Tongue (tissue), 2 donors: Measurements from ENCODE around the gene PHACTR3. TPM values are rescaled to one million over a fixed set of nuclear protein-coding genes. Genes with fewer than 3 reads are reported as not detected.
A peak's percentile ranks its signal among the peaks of the same experiment; 100 is the strongest.
"Not testable (repeated sequence)": the region's sequence is repeated elsewhere in the genome, so short reads cannot be mapped to it uniquely, and the experiment has no call there.

Experiments
- DNase-seq: peaks from one replicate; pipeline ENCODE4 v3.0.0-alpha.2; 2015
- total RNA-seq: library from RNA; depleted of rRNA; stranded (reverse); fragments of >200 nt; gene quantifications from one replicate; pipeline ENCODE4 v1.2.3, GENCODE V29; 2014

Gene PHACTR3
- total RNA-seq, 1 donor from 2014 or later, result 8.5 TPM

DNA sequence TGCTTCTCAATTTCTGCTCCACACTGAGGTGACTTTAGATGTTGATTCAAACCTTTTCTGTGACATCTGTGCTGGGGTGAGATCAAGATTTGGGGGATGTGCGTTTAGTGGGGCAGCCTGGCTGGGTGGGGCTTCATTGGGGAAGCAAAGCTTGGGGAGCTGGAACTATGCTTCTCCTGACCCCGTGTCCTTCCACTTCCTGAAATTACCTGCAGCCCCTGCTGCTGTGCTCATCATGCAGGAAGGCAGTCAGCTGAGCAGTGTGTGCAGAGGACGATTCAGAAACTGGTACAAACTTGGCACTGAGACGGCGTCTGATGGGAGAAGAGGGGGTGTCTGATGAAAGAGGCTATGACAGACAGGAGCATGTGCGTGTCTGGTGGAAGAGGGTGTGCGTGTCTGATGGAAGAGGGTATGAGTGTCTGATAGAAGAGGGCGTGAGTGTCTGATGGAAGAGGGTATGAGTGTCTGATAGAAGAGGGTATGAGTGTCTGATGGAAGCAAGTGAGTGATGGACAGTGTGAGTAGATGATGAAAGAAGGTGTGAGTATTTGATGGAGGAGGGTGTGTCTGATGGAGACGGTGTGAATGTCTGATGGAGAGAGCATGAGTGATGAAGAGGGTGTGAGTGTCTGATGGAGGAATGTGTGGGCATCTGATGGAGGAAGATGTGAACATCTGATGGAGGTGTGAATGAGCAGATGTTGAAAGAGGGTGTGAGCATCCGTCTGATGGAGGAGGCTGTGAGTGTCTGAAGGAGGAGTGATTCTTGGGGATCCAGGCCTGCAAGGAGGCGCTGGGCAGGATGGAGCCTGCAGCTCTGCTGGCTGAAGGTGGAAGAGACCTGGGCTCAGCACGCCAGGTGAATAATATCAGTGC, 225.7 kb downstream of the PHACTR3 start:
- DNase-seq, result no peak

DNA sequence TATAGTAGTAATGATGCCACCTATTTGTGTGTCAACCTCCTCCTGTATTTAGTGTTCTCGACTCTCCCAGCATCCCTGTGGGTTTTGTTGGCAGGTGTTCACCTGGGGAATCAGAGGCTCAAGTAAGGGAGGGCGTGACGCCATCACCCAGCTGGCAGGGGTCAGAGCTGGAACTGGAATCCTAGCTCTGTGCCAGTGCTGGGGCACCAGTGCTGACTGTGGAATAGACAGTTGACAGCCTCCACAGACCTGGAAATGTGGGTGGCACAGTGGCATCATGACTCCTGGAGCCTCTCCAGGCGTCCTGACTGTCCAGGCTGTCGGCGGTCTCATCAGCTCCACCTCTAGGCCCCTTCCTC, 226.3 kb downstream of the PHACTR3 start:
- no peak for DNase-seq

DNA sequence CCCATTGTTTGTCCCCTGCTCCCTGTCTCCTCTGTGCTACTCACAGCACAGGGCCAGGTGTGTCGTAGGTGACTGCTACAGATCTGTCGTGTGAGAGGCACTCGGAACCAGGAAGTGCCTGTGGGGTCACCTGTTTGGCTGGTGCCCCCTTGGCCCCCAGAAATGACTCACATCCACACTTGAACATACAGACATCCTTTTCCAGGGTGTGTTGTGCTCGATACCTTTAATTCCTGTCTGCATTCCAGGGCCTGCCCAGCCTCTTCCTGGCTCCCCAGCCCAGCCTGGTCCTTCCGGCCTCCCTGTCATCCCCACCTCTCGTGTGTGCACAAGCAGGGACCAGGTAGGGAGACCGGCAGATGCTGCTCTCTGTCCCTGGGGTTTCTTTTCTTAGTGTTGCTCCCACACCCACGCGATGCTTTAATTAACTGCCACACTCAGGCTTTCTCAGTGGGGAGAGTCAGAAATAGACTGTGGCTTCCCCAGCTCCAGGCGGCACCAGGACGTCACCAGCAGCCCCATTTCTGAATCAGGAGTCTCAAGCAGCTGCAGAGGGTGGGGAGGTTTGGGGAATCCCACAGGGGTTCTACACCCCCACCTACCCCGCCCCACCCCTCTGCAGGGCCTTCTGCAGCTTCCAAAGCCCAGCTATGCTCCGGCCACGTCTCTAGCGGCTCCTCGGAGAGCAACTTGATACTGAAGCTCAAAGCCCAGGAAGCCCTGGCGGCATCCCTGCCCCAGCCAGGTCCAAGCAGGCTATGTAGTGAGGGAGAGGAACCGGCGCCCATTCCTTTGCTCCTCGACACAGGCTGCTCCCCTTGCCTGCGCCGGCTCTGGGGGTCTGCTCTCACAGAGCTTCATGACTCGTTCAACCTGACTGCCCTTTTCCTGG, 226.9 kb downstream of the PHACTR3 start:
- peak; percentile 53 for DNase-seq

GRCh38 chr20:59831916-59832270, 227.6 kb downstream of the PHACTR3 start:
- DNase-seq, result peak; percentile 71

DNA sequence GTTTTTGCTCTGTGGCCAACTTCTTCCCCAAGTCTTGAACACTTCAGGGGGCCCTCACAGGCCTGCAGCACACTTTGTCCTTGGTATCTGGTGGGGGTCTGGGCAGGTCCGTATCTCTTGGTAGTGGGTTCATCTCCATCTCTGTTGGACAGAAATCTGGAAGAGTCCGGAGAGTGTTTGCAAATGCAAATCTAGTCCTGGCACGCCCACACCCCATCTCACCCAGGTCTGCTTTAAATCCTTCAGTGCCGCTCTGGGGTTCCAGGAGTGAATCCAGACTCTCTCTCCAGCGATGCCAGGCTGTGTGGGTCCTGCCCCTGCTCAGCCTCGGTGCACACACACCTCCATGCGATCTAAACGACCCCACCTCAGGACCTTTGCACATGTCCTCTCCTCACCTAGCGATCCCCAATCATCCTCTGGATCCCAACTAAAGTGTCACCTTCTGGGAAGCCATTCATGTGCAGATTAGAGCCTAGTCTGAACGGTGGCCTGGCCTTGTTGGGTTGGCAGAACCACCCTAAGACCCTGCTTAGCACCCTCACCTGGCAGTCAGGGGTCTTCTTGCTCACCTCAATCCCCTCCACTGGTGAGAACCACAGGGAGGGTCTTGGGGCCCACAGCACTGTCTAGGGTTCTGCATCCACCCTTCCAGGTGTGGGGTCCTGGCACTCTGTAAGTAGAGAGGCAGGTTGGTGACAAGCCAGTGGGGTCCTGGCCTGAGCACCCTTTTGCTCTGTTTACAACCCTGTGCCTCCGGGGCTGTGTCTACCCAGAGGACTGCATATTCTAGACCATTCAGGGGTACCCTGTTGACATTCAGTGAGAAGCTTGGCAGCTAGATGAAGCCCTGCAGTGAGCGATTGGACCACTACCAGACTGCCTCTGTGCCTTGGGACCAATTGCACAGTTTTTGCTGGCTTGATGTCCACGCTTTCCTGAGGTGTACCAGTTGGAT, 228.3 kb downstream of the PHACTR3 start:
- DNase-seq, result no peak

DNA sequence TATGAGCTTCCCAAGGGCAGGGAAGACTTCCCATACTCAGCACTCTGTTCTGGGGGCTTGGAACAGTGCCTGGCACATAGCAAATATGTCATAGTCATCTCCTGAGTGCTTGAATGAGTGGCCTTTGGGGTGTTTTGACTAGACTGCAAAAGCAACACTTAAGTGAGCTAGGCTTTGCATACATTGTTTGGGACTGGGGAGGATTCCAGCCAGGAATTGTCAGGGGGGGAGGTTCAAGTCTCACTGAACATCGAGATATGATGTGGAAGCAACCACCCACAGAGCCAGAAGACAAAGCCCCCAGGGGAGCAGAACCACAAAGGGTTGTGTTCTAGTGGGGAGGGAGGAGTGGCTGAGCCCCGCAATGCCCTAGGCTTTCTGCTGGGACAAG, 230.7 kb downstream of the PHACTR3 start:
- no peak for DNase-seq

DNA sequence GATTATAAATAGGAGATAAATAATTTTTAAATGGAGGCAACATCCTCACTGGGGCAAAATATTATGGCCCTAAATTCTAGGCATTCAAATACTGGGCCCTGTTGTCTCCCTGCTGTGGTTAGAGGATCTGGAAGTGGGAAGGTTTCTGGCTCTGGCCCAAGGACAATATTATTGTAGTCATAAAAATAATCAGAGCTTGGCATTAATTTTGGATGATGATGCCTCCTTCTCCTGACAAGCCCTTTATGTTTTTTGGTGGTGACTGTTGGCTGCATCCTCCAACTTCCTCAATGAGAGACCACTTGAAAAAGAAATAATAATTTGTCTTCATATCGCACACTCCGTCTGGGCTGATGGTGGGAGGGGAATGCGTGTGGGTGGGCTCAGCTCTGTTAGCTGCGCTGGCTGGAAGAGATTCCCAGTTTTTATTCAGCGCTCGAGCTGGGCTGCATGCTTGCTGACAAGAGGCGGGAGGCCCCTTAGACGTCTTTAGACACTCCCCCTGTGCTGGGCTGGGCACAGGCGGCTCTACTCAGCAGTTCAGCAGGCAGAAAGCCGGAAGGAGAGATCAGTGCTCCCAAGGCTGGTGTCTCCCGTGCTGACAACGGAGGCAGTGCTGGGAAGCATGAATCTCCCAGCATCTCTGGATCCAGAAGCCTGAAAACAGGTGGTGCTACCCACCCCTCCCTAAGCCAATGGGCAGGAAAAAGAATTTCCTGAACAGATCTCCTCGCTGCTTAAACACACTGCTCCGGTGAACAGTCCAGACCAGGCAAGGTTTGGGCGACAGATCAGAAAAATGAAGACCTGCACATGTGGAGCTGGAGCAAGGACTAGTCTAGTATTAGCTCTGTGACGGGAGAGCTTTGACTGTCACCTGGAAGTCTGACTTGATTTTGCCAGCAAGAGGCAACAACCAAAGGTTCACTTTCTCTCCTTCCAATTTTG, 231.4 kb downstream of the PHACTR3 start:
- peak; percentile 88 for DNase-seq

GRCh38 chr20:59836767-59837166, 232.4 kb downstream of the PHACTR3 start:
- peak; percentile 50 for DNase-seq

- DNase-seq, result no peak
These were observed 233.5 kb downstream of the PHACTR3 start for GRCh38 chr20:59837623-59838394.

DNA sequence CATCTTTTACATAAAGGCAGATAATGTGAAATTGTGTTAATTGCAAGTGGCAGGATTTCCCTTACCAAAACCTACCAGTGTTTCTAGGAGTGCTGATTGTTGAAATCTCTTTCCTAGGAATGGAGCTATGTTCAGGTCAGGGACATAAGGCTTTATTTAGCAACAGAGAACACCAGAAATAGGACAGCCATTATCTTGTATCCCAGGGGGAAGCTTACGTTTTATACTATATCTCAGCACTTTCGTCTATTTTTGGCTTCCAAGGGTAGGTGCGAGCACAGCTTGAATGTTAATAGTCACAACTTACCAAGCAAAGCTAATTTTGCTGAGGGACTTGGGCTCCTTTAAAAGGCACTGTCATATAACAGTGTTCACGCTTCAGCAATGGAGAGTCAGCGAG, 235.1 kb downstream of the PHACTR3 start:
- no peak for DNase-seq

DNA sequence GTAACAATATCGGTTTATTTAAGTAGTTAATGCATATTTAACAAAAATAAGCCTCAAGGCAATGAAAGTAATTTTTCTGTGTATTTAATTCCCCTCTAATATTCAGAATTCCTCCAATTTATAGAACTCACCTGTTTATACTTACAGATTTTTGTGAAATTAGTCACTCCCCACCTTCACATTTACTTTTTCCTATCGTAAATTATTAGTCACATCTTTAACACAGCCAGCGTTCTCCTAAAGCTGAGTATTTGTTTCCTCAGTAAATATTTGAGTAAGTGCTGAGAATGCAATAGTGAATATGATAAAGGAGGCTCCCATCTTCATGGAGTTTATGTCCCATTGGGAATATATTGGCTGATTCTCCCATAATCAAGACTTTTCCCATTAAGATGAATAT, 241.1 kb downstream of the PHACTR3 start:
- no peak for DNase-seq

GRCh38 chr20:59848182-59848581, 243.8 kb downstream of the PHACTR3 start:
- DNase-seq, result no peak

DNA sequence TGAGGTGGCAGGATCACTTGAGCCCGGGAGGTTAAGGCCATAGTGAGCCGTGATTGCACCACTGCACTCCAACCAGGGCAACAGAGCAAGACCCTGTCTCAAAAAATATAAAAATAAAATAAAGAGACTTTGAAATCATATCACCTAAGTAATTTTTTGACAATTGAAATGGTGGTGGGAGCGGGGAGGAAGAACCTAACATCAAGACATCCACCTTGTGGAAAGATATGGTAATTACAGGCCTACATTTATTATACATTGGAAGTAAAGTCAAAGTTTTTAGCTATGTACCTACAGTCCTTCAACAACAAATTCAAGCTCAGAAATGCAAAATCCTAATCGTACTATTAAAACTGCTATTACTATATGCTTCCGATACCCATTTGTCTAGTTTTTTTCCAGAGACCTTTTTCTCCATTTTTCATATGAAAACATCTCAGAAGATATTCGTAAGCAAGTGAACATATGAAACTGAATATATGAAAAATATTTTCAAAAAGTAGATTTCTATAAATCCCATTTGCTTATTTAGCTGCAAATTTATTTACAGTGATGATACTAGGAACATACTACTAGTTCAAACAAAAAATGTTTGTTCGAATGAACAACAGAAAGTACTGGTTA, 245.8 kb downstream of the PHACTR3 start:
- peak; percentile 76 for DNase-seq

DNA sequence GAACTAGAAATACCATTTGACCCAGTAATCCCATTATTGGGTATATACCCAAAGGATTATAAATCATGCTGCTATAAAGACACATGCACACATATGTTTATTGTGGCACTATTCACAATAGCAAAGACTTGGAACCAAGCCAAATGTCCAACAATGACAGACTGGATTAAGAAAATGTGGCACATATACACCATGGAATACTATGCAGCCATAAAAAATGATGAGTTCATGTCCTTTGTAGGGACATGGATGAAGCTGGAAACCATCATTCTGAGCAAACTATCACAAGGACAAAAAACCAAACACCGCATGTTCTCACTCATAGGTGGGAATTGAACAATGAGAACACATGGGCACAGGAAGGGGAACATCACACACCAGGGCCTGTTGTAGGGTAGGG, 252.2 kb downstream of the PHACTR3 start:
- not testable (repeated sequence) for DNase-seq

GRCh38 chr20:59856941-59857340, 252.6 kb downstream of the PHACTR3 start:
- DNase-seq, result not testable (repeated sequence)

DNA sequence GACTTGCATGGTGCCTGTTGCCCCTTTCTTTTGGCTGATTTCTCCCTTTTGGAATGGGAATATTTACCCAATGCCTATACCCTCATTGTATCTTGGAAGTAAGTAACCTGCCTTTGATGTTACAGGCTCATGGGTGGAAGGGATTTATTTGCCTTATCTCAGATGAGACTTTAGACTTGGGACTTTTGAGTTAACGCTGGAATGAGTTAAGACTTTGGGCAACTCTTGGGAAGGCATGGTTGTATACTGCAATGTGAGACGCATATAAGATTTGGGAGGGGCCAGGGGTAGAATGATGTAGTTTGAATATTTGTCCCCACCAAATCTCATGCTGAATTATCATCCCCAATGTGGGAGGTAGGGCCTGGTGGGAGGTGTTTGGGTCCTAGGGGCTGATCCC, 253.6 kb downstream of the PHACTR3 start:
- DNase-seq, result no peak

GRCh38 chr20:59858425-59858824, 254.1 kb downstream of the PHACTR3 start:
- DNase-seq, result no peak

DNA sequence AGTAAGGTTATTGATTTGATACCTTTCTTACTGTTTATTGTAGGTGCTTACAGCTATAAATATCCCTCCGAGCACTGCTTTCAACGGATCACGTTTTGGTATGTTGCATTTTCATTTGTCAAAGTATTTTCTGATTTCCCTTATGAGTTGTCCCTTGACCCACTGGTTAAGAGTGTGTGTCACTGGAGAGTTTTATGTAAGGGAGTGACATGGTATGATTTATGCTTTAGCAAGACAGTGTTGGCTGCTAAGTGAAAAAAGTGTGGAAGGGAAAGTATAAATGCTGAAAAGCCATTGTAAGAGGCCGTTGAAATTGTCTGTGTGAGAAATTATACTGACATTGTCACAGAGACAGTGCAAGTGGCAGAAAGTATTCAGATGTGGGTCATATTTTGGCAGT, 257.1 kb downstream of the PHACTR3 start:
- DNase-seq, result no peak

DNA sequence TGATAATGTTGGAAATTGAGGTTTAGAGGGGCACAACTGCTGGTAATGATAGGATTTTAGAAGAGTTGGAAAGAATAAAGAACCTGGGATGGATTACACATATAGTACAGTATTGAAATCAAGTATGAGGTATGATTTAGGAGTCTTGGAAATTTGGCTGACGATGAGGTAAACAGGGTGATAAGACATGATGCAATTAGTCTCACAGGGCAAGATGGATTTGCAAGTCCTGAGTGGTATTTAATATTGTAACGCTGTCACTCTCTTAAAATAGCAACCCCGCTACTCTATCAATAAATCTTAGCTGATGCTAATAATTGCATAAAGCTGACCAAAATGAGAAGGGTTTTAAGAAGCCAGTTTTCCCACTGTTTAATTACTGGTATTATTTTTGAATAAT, 258.7 kb downstream of the PHACTR3 start:
- DNase-seq, result no peak

GRCh38 chr20:59864726-59865125, 260.4 kb downstream of the PHACTR3 start:
- no peak for DNase-seq
